ENCODE results near the gene CACNG4.

DNA sequence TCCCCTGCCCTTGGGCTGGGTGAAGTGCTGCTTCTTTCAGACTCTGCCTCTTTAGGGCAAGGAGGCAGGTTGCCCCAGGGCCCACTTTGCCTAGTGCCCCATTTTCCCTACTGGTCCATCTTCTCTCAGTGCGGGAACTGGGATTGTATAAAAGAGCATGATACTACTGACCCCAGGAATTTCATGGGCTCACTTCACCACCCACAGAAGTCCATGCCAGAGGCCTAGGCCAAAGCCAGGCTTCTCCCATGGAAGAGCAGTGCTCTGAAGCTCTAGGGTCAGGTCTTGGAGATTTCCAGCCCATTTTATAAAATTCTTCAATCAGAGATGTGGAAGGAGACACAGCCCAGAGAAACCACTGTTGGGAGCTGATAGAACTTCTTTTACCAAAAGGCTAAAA, 85.6 kb downstream of the CACNG4 start:
- no peak for TF ChIP-seq EZH2 (IDR thresholded peaks at IDR 0.05; ENCODE audit: low read length, unreplicated experiment)
- TF ChIP-seq, protein P1, sequence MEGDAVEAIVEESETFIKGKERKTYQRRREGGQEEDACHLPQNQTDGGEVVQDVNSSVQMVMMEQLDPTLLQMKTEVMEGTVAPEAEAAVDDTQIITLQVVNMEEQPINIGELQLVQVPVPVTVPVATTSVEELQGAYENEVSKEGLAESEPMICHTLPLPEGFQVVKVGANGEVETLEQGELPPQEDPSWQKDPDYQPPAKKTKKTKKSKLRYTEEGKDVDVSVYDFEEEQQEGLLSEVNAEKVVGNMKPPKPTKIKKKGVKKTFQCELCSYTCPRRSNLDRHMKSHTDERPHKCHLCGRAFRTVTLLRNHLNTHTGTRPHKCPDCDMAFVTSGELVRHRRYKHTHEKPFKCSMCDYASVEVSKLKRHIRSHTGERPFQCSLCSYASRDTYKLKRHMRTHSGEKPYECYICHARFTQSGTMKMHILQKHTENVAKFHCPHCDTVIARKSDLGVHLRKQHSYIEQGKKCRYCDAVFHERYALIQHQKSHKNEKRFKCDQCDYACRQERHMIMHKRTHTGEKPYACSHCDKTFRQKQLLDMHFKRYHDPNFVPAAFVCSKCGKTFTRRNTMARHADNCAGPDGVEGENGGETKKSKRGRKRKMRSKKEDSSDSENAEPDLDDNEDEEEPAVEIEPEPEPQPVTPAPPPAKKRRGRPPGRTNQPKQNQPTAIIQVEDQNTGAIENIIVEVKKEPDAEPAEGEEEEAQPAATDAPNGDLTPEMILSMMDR (conservative IDR thresholded peaks at IDR 0.05; ENCODE audit: low read depth, low read length), result no peak
